Islet precursor cell (in vitro differentiated cells): ENCODE data around the gene RABAC1.
"Not testable (repeated sequence)": the region's sequence is repeated elsewhere in the genome, so short reads cannot be mapped to it uniquely, and the experiment has no call there.

ENCODE experiments used
- DNase-seq: peaks from one replicate; pipeline ENCODE4 v3.0.0-alpha.2; 2018

The RABAC1 gene

DNA sequence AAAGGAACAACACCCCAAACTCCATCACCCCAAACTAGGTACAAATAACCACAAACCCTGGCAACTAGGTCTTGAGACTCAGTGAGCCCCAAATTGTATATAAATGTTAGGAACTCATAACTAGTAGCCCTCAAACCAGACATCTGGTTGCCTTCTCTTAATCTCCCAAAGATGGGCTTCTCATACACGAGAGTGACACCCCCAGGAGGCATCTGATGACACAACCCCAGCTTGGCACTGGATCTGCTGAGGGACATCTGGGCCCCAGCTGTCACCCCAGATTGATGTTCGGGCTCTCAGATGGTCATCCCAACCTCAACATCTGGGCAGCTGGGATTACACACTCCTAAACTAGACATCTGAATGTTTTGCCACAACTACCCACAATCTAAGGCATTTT lies 14.8 kb downstream of the RABAC1 start:
- DNase-seq: no peak

- DNase-seq: no peak
These were observed 17.5 kb downstream of the RABAC1 start for GRCh38 chr19:41941410-41942202.

DNA sequence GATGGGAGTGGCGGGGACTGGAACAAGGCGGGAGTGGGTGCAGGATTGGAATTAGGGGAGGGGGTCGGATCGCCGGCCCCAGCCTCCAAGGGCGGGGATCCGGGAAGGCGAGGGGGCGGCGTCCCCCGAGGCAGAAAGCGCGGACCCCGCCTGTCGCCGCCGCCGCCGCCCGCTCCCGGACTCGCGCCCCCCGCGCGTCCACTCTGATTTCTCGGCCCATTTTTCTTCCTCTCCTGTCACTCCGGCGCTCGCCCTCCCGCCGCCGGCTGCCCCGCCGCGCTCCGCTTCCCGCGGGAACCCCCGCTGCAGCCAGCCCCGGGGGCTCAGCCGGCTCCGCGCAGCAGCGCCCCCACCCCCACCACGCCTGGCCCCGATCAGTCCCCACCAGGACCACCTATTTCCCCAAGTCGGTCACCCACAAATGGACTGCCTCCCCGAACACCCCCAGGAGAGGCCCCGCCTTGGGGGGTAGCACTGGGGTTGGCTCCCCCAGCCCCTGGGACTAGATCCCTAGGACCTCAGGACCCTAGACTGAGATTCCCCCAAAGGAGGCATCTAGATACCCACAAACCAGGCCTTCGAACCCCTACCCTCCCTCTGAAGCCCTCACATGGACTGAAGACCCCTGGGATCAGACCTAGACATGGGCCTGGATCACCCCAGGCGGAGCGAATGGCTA lies 18.3 kb downstream of the RABAC1 start:
- DNase-seq: no peak

GRCh38 chr19:41939861-41940730 lies 19.0 kb downstream of the RABAC1 start:
- DNase-seq: peak; percentile 78

DNA sequence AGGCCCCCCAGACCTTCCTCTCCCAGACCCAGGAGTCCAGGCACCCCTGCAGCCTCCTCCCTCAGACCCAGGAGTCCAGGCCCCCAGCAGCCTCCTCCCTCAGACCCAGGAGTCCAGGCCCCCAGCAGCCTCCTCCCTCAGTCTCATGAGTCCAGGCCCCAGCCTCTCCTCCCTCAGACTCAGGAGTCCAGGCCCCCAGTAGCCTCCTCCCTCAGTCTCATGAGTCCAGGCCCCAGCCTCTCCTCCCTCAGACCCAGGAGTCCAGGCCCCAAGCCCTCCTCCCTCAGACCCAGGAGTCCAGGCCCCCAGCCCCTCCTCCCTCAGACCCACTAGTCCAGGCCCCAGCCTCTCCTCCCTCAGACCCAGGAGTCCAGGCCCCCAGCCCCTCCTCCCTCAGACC lies 19.9 kb downstream of the RABAC1 start:
- not testable (repeated sequence) for DNase-seq

DNA sequence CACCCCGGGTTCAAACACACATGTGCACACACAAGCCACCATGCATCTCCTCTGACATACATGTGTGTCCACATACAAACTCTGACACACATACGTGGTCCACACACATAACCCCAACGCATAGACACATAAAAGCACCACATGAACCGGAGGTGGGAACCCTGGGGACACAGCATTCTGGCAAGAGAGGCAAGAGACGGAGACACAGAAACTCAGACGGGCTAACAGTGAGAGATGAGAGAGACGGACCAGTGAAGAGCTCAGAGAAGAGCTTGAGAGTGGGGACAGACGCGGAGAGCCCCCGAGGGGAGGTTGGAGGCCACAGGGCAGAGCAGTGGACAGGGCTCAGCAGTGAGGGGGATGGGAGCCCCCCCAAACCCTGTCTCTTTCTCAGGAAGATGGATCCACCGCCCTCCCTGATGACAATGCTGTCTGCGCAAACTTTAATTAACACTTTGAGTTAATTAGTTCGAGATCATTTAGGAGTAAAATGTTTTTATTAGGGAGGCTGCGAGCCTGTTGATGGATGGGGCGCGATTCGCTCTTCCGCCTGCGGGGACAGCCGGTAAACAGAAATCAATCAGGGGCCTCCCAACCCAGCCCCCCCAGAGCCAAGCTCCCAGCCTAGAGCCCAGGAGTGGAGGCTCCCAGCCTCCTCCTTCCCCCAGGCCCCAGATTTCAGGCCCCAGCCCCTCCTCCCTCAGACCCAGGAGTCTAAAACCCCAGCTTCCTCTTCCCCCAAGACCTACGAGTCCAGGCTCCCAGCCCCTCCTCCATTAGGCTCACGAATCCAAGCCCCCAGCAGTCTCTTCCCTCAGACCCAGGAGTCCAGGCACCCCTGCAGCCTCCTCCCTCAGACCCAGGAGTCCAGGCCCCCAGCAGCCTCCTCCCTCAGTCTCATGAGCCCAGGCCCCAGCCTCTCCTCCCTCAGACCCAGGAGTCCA lies 21.3 kb downstream of the RABAC1 start:
- DNase-seq: no peak

GRCh38 chr19:41936961-41937360 lies 22.2 kb downstream of the RABAC1 start:
- DNase-seq: no peak

DNA sequence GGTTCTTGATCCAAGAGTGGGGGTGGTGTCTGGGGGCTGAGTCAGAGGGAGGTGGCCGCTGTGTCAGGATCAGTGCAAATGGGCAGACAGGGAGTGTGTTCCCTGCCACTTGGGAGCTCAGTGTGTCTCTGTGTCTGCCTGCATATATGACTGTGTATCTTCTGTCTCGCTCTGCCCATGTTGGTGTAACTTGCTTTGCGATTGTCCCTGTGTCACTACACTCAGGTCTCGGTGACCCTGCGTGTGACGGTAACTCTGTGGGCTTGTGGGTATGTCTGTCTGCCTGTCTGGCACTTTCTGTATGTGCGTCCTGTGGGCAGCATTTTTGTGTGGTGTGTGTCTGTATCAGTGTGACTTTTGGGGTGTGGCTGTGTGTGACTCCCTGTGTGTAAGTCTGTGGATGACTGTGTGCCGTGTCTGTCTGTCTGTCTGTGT lies 22.7 kb downstream of the RABAC1 start:
- DNase-seq: no peak

DNA sequence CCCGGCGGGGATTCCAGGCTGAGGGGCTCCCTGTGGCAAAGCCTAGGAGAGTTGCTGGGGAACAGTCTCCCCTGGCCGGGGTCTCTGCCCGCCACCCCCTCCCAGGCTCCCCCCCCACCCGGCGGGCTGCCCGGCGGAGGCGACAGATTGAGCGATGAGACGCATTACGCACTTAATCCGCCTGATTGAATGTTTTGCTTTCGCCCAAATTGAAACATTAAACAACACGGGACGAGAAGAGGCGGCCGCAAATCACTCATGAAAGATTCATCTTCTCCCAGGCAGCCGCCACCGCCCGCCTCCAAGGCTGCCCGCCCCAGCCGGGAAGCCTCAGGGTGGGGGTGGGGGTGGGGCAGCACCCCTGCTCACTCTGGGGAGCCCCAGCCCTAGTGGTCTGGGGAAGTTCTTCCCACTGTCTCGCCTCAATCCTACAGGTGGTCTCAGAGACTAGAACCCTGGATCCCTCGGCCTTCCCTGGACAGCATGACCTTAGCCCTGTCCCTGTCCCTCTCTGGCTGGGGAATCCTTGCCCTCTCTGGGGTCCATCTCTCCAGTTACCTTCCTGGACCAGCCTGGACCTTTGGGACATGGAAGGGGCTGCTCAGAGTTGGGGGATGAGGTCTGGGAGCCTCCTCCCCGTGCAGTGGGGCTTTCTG lies 23.2 kb downstream of the RABAC1 start:
- DNase-seq: no peak

- DNase-seq: peak; percentile 94
These were observed 24.2 kb downstream of the RABAC1 start for GRCh38 chr19:41934849-41935374.

DNA sequence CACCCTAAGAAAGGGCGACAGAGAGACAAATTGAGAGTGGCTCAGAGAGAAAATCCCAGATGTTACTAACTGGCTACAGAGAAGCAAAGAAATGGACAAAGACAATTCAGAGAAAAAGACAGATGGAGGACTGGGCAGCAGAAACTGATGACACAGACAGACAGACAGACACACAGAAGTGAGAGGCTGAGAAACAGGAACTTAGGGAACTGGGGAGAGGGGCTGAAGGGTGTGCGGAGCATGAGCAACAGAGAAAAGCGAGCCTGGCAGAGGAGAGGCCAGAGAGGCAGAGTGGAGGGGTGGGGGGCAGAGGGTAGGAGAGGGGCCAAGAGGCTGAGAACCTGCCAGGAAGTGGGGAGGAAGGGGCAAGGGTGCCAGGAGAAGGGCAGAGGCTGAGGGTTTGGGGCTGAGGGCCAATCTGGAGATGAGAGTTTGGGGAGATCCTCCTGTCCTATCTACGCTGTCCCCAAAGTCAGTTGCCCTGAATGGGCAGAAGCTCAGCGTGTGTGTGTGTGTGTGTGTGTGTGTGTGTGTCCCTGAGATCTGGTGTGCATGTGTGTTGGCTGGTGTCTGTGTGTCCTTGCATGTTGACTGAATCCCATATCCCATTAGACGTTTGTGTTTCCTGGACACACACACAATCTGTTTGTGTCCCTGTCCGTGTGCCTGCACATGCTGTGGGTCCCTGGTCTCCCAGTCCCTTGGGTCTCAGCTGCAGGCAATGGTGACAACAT lies 25.3 kb downstream of the RABAC1 start:
- DNase-seq: no peak

DNA sequence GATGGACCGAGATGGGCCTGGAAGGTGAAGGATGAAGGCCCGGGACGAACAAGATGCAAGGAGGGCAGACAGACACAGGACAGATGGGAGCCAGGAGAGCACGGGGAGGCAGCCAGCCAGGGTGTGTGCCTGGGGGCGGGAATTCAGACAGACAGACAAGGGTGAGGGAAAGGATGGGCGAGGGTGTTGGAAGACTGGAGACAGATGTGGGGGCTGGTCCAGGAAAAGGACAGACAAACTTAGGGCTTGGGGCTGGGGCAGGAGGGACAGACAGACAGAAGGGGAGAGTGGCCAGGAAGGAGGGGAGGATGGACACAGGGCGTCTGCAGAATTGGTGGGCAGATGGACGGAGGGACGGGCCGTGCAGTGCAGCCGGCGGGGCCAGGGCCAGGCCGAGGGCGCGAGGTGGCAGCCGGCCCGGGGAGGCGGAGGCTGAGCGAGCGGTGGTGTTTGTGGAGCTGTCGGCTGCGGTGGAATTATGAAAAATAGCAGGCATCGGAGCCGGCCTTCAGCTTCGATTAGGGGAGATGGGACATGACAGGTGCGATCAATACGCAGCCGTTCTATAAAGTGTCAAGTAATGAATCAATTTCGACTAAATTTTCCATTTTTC lies 26.3 kb downstream of the RABAC1 start:
- no peak for DNase-seq

GRCh38 chr19:41932259-41932719 lies 26.8 kb downstream of the RABAC1 start:
- DNase-seq: no peak

- DNase-seq: no peak
These were observed 28.1 kb downstream of the RABAC1 start for GRCh38 chr19:41930926-41931592.

DNA sequence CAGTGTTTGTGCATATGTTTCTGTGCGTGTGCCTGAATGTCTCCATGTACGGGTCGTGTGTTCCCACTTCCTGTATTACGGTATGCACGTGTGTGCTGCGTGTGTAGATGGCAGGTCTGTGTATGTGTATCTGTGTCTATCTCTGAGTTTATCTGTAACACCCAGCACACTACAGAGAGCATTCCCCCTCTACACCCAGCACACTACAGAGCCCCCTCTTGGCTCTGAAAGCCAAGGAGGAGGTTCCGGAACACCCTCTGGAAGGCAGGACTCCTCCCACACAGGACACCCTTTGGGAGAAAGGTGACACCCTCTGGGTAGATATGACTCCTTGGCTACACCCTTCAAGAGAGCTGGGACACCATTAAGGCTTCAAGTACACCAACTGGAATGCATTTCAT lies 28.8 kb downstream of the RABAC1 start:
- DNase-seq: no peak

GRCh38 chr19:41929536-41930071 lies 29.5 kb downstream of the RABAC1 start:
- no peak for DNase-seq

DNA sequence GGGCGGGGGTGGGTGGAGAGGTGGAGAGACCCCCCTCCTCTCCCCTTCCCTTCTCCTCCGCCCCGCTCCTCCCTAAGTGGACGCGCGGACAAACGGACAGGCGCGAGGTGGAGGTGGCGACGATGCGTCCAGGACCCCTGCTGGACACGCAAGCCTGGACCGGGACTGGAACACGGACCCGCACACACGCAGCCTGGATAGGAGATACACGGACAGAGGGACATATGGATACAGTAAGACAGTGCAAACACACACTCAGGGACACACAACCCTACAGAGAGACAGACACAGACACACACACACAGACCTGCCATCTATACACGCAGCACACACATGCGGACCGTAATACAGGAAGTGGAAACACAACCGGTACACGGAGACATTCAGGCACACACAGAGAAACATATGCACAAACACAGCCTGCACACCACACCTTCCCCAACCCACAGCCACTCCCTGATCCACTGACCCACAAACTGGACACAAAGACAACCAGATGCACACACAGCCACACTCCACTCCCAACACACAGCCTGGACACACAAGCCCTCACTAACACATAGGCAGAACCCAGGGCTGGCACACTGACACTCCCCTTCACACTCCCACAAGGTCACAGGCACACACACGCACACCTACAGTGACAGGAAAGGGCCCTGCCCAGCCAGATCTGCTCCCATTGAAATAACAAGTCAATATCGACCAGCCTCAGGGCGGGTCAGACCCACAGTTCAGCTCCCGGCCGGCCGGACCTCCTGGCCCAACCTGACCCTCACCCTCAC lies 30.2 kb downstream of the RABAC1 start:
- no peak for DNase-seq

- no peak for DNase-seq
These were observed 30.9 kb downstream of the RABAC1 start, which contains the start of gene ERFL for GRCh38 chr19:41928221-41928683. Gene ERFL, minus strand, starts transcription at chr19:41928449. Its CDS starts 15,530 bp downstream, at chr19:41912919.
